ENCODE measurements around the gene ZNF691. TPM values are rescaled to one million over a fixed set of nuclear protein-coding genes. Genes with fewer than 3 reads are reported as not detected.

ZNF691 gene
- total and polyA plus RNA-seq, 2 donors (not counting 3 experiments of a cell fraction or from before 2014, with no cell fraction given), result 6.6 to 6.9 TPM

DNA sequence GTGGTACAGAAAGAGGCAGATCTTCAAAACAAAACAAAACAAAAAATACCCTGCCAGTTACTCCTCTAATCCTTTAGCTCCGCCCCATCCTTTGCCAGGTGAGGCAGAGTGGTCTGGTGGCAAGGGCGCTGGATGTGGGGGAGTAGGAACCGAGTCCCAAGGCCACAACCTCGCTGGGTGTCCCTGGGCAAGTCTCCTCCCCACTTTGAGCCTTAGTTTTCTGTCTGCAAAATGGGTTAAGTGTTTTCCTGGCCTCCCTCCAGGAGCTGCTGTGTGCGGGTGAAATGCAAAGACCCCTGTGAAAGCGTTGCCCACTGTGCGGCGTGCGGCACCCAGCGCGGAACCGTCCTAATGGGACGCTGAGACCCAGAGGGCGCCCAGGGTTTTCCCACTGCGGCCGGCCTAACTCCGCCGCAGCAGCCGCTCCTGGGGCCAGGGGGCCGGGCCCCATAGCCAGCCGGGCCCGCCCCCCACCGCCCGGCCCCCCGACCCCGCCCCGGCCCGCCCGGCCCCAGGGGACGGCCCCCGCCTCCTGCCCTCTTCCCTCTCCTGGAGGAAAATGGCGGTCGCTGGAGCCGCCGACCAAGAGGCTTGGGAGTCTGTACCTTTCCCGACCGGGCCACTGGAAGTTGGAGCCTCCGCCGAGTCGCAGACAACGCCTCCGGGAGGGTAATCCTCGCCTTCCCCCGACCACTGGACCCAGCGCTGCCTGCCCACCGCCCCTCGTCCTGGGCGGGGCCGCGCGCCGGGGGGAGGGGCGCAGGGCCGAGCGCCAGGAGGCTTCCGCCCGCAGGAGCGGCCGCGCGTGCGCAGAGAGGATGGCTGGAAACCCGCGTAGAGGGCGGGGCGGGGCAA is 29.6 kb upstream of the ZNF691 start, which contains the start of the genes ERMAP and SVBP:
Gene ERMAP (plus strand): TSS at position 538 of the 855 bp plus-strand sequence. CDS start 13,327 bp downstream, outside the sequence.
Gene SVBP (minus strand): TSS at position 813 of the 855 bp plus-strand sequence. CDS start 853 bp downstream, outside the sequence.
- FAIRE-seq, result peak; percentile 83
- BruUV-seq (replicated peaks), result no TSS peak
- peak within 1 kb of the TSS; percentile 73 to 87 (median 74) for H3K4me3 ChIP-seq (replicated peaks in 1 of 3; ENCODE audit: insufficient read depth in 1 of 3, low read depth in 1 of 3, low read length in 3 of 3)
- no peaks in the 10 kb centered on the region for H3K79me2 ChIP-seq (ENCODE audit: control insufficient read depth, insufficient read depth, low read length)
- peak within 1 kb of the TSS; percentile 91 for H3K27ac ChIP-seq (ENCODE audit: insufficient read depth, low read depth, low read length)
- peak within 1 kb of the TSS; percentile 93 for H3K9ac ChIP-seq (replicated peaks; ENCODE audit: extremely low read depth, insufficient read depth, low read length)
- H3K27me3 ChIP-seq (ENCODE audit: control insufficient read depth in 2 of 2, insufficient read depth in 2 of 2, low read length in 2 of 2), result no peaks in the 10 kb centered on the region
- peaks cover 18% of the 10 kb centered on the region for H3K4me1 ChIP-seq (ENCODE audit: control insufficient read depth, extremely low read depth, insufficient read depth, low read length)
- H3K4me2 ChIP-seq (ENCODE audit: insufficient read depth, low read length), result peak within 1 kb of the TSS; percentile 85
- peak; percentile 83 for TF ChIP-seq POLR2AphosphoS5 (IDR thresholded peaks at IDR 0.05; ENCODE audit: insufficient read depth, low read depth, low read length)
- TF ChIP-seq, protein P1, sequence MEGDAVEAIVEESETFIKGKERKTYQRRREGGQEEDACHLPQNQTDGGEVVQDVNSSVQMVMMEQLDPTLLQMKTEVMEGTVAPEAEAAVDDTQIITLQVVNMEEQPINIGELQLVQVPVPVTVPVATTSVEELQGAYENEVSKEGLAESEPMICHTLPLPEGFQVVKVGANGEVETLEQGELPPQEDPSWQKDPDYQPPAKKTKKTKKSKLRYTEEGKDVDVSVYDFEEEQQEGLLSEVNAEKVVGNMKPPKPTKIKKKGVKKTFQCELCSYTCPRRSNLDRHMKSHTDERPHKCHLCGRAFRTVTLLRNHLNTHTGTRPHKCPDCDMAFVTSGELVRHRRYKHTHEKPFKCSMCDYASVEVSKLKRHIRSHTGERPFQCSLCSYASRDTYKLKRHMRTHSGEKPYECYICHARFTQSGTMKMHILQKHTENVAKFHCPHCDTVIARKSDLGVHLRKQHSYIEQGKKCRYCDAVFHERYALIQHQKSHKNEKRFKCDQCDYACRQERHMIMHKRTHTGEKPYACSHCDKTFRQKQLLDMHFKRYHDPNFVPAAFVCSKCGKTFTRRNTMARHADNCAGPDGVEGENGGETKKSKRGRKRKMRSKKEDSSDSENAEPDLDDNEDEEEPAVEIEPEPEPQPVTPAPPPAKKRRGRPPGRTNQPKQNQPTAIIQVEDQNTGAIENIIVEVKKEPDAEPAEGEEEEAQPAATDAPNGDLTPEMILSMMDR (IDR thresholded peaks at IDR 0.05; ENCODE audit: extremely low read depth in 1 of 2, insufficient read depth in 1 of 2, low read depth in 1 of 2, low read length in 2 of 2), result no peak
- TF ChIP-seq EZH2 (IDR thresholded peaks at IDR 0.05; ENCODE audit: borderline replicate concordance, low read depth, low read length, severe bottlenecking), result no peak
- peak; percentile 89 for TF ChIP-seq POLR2A (IDR thresholded peaks at IDR 0.05; ENCODE audit: low read depth, low read length)
- TF ChIP-seq MYC (IDR thresholded peaks at IDR 0.05; ENCODE audit: low read depth, low read length), result no peak
- TF ChIP-seq GATA2 (IDR thresholded peaks at IDR 0.05; ENCODE audit: insufficient read depth, insufficient read length, low read depth, low read length), result no peak
- TF ChIP-seq, protein P2, sequence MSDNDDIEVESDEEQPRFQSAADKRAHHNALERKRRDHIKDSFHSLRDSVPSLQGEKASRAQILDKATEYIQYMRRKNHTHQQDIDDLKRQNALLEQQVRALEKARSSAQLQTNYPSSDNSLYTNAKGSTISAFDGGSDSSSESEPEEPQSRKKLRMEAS (IDR thresholded peaks at IDR 0.05; ENCODE audit: insufficient read depth, insufficient read length), result no peak
- dilution Hi-C loops (cut with MboI; ENCODE audit: extremely low pct_ligation_motif_present, low sequenced_read_pairs), result no loop called here
- no peaks in the 10 kb centered on the region for H4K20me1 ChIP-seq (replicated peaks; ENCODE audit: control insufficient read depth, extremely low read depth, insufficient read depth, low read length)
- DNase-seq (ENCODE audit: low read depth, low spot score), result peak; percentile 89
- CTCF ChIA-PET, result interaction anchor here (0.9 to 3.1 kb wide), 7 partner anchors 19 to 257 kb away, joined by 3 to 16 read pairs (median 7); partner anchors contain the start of genes C1orf50, P3H1 and ZNF691
- intact Hi-C loops (cut with micrococcal nuclease), result loop anchor here (1.0 to 2.0 kb wide), 3 partner anchors 30 to 50 kb away; partner anchors contain the start of genes C1orf50, P3H1, TMEM269 and ZNF691
- POLR2A ChIA-PET, result interaction anchor here (0.7 to 1.3 kb wide), 6 partner anchors 14 to 51 kb away, joined by 3 to 10 read pairs (median 5); partner anchors contain the start of genes C1orf50, P3H1, TMEM269 and ZNF691
- no peaks in the 10 kb centered on the region for H3K36me3 ChIP-seq (ENCODE audit: control insufficient read depth in 2 of 2, extremely low read depth in 1 of 2, insufficient read depth in 2 of 2, low read length in 2 of 2)
- H2AFZ ChIP-seq (ENCODE audit: low read depth, low read length), result peak within 1 kb of the TSS; percentile 96
- H3K9me3 ChIP-seq (replicated peaks; ENCODE audit: control insufficient read depth, insufficient read depth, low read length), result no peaks in the 10 kb centered on the region
- H3K9me1 ChIP-seq (replicated peaks; ENCODE audit: control insufficient read depth, extremely low read depth, insufficient read depth, low read length), result no peaks in the 10 kb centered on the region

Data from endothelial cell of umbilical vein (primary cell).